ENCODE data around the gene CRYM. TPM values are rescaled to one million over a fixed set of nuclear protein-coding genes. Genes with fewer than 3 reads are reported as not detected.

CRYM gene
- total RNA-seq, 2 donors from 2014 or later: 14.2 to 21.0 TPM

GRCh38 chr16:21244518-21245215 lies 33.4 kb downstream of the CRYM start:
- H3K27ac Mint-ChIP-seq: no peak overlapping the region
- H3K36me3 Mint-ChIP-seq (ENCODE audit: low read depth): no peaks in the 10 kb centered on the region
- H3K4me1 Mint-ChIP-seq: peaks cover 2% of the 10 kb centered on the region
- Histone ChIP-seq H3K36me3 (ENCODE audit: control insufficient read depth, insufficient read depth, low read length) (no peaks in the 10 kb centered on the region), H3K4me1 (ENCODE audit: control insufficient read depth, insufficient read depth, low read length) (no peaks in the 10 kb centered on the region), H3K27me3 (ENCODE audit: control insufficient read depth, insufficient read depth, low read length, poor library complexity, severe bottlenecking) (no peaks in the 10 kb centered on the region), H3K9me3 (ENCODE audit: control insufficient read depth, low read length) (no peaks in the 10 kb centered on the region), H3K4me3 (ENCODE audit: low read length) (no peak overlapping the region), H3K9ac (ENCODE audit: extremely low read depth, low read length, poor library complexity, severe bottlenecking) (no peak overlapping the region), H3K27ac (ENCODE audit: low read depth, low read length) (no peak overlapping the region)
- H3K9me3 Mint-ChIP-seq: no peaks in the 10 kb centered on the region
- peaks cover 5% of the 10 kb centered on the region for H3K27me3 Mint-ChIP-seq (ENCODE audit: insufficient read depth)
- TF ChIP-seq CTCF (conservative IDR thresholded peaks at IDR 0.05): no peak
- H3K4me3 Mint-ChIP-seq: no peak overlapping the region
- 92% methylated on average over 5 to 7 of the region's 7 CpGs for whole genome bisulfite sequencing, 2 experiments (ENCODE audit: insufficient coverage in 1 of 2, insufficient read length in 1 of 2)
- no peak for DNase-seq

GRCh38 chr16:21242756-21243155 lies 35.3 kb downstream of the CRYM start:
- WGBS, 2 experiments (ENCODE audit: insufficient coverage in 1 of 2, insufficient read length in 1 of 2): 38 to 63% methylated on average over 1 to 2 of the region's 2 CpGs
- Mint-ChIP-seq H3K4me1 (peaks cover 2% of the 10 kb centered on the region), H3K27ac (no peak overlapping the region), H3K9me3 (no peaks in the 10 kb centered on the region), H3K4me3 (no peak overlapping the region), H3K36me3 (ENCODE audit: low read depth) (no peaks in the 10 kb centered on the region), H3K27me3 (ENCODE audit: insufficient read depth) (no peaks in the 10 kb centered on the region)
- Histone ChIP-seq H3K4me3 (ENCODE audit: low read length) (no peak overlapping the region), H3K9me3 (ENCODE audit: control insufficient read depth, low read length) (no peaks in the 10 kb centered on the region), H3K27me3 (ENCODE audit: control insufficient read depth, insufficient read depth, low read length, poor library complexity, severe bottlenecking) (no peaks in the 10 kb centered on the region), H3K27ac (ENCODE audit: low read depth, low read length) (no peak overlapping the region), H3K36me3 (ENCODE audit: control insufficient read depth, insufficient read depth, low read length) (no peaks in the 10 kb centered on the region), H3K9ac (ENCODE audit: extremely low read depth, low read length, poor library complexity, severe bottlenecking) (no peak overlapping the region), H3K4me1 (ENCODE audit: control insufficient read depth, insufficient read depth, low read length) (no peaks in the 10 kb centered on the region)
- no peak for DNase-seq
- TF ChIP-seq CTCF (conservative IDR thresholded peaks at IDR 0.05): no peak

- no peaks in the 10 kb centered on the region for H3K36me3 Mint-ChIP-seq (ENCODE audit: low read depth)
- H3K27me3 Mint-ChIP-seq (ENCODE audit: insufficient read depth): no peaks in the 10 kb centered on the region
- Histone ChIP-seq H3K36me3 (ENCODE audit: control insufficient read depth, insufficient read depth, low read length) (no peaks in the 10 kb centered on the region), H3K4me1 (ENCODE audit: control insufficient read depth, insufficient read depth, low read length) (peaks cover 4% of the 10 kb centered on the region), H3K9me3 (ENCODE audit: control insufficient read depth, low read length) (no peaks in the 10 kb centered on the region), H3K4me3 (ENCODE audit: low read length) (no peak overlapping the region), H3K27ac (ENCODE audit: low read depth, low read length) (no peak overlapping the region), H3K27me3 (ENCODE audit: control insufficient read depth, insufficient read depth, low read length, poor library complexity, severe bottlenecking) (no peaks in the 10 kb centered on the region), H3K9ac (ENCODE audit: extremely low read depth, low read length, poor library complexity, severe bottlenecking) (no peak overlapping the region)
- no peak overlapping the region for H3K4me3 Mint-ChIP-seq
- peaks cover 8% of the 10 kb centered on the region for H3K4me1 Mint-ChIP-seq
- DNase-seq: no peak
- no peaks in the 10 kb centered on the region for H3K9me3 Mint-ChIP-seq
- TF ChIP-seq CTCF (conservative IDR thresholded peaks at IDR 0.05): no peak
- 98% methylated on average over 3 of the region's 4 CpGs; no CpG with 5 or more reads in 1 of the 2 experiments for WGBS, 2 experiments (ENCODE audit: insufficient coverage in 1 of 2, insufficient read length in 1 of 2)
- H3K27ac Mint-ChIP-seq: no peak overlapping the region
Observed at GRCh38 chr16:21239646-21240045, 38.4 kb downstream of the CRYM start.
